Ascending aorta (tissue), 2 donors: ENCODE results near the gene PEX26. TPM values are rescaled to one million over a fixed set of nuclear protein-coding genes. Genes with fewer than 3 reads are reported as not detected.

ENCODE experiments used
- DNase-seq, 2 donors: peaks; one replicate each; pipeline ENCODE4 v3.0.0-alpha.2; 2019; ENCODE audit warnings: low spot score in 2 of 2
- H3K27ac ChIP-seq, 2 donors: fragments of 200-600 bp; sonication (generic); one replicate each; pipeline ENCODE4 v1.5.1; 2016 to 2017; ENCODE audit warnings: mild to moderate bottlenecking in 1 of 2
- H3K27me3 ChIP-seq: fragments of 200-600 bp; sonication (generic); one replicate; pipeline ENCODE4 v1.5.1; 2017
- H3K36me3 ChIP-seq, 2 donors: fragments of 200-600 bp; sonication (generic); one replicate each; pipeline ENCODE4 v1.5.1; 2016
- H3K4me1 ChIP-seq, 2 donors: fragments of 200-600 bp; sonication (generic); one replicate each; pipeline ENCODE4 v1.5.1; 2016 to 2017; ENCODE audit warnings: mild to moderate bottlenecking in 1 of 2
- H3K4me3 ChIP-seq, 2 donors: fragments of 200-600 bp; sonication (generic); one replicate each; pipeline ENCODE4 v1.5.1; 2016 to 2017; ENCODE audit warnings: mild to moderate bottlenecking in 1 of 2
- H3K9me3 ChIP-seq, 2 donors: fragments of 200-600 bp; sonication (generic); one replicate each; pipeline ENCODE4 v1.5.1; 2016
- CTCF ChIP-seq, 3 experiments: fragments of 200-600 bp in 2 of 3; fragments of 450-650 bp in 1 of 3; sonication (generic) in 2 of 3; IDR thresholded peaks; one replicate each; pipeline ENCODE4 v1.5.1; 2016 to 2019; ENCODE audit warnings: antibody characterized with exemption in 3 of 3, mild to moderate bottlenecking in 1 of 3, moderate library complexity in 1 of 3
- intact Hi-C: fragments of 100-400 bp; cut with DNase I; formaldehyde crosslinking; loops from one replicate; pipeline ENCODE4 v1.15.1; 2023
- total RNA-seq: library from RNA; depleted of rRNA; stranded (reverse); fragments of >200 nt; gene quantifications from one replicate; pipeline ENCODE4 v1.1.0, GENCODE V29; 2016

Gene PEX26
- total RNA-seq, 1 donor from 2014 or later, result 38.1 TPM

GRCh38 chr22:18116634-18117033 lies 38.8 kb downstream of the PEX26 start:
- Histone ChIP-seq H3K4me3 (no peak overlapping the region), H3K27ac (no peak overlapping the region), H3K9me3 (no peaks in the 10 kb centered on the region), H3K4me1 (no peaks in the 10 kb centered on the region), H3K27me3 (no peaks in the 10 kb centered on the region), H3K36me3 (no peaks in the 10 kb centered on the region)
- intact Hi-C loops, result no loop called here
- DNase-seq, result no peak
- no peak for TF ChIP-seq CTCF (IDR thresholded peaks at IDR 0.05)

- H3K36me3 ChIP-seq, result no peaks in the 10 kb centered on the region
- H3K27ac ChIP-seq, result no peak overlapping the region
- no peak overlapping the region for H3K4me3 ChIP-seq
- no peak for DNase-seq
- TF ChIP-seq CTCF (IDR thresholded peaks at IDR 0.05), result no peak
- intact Hi-C loops, result no loop called here
- no peaks in the 10 kb centered on the region for H3K27me3 ChIP-seq
- H3K9me3 ChIP-seq, result no peaks in the 10 kb centered on the region
- H3K4me1 ChIP-seq, result no peaks in the 10 kb centered on the region
These were observed 40.6 kb downstream of the PEX26 start for GRCh38 chr22:18118345-18118915.

- Histone ChIP-seq H3K27me3 (no peaks in the 10 kb centered on the region), H3K27ac (no peak overlapping the region), H3K36me3 (no peaks in the 10 kb centered on the region), H3K4me3 (no peak overlapping the region), H3K9me3 (no peaks in the 10 kb centered on the region), H3K4me1 (no peaks in the 10 kb centered on the region)
- DNase-seq, result no peak
- no peak for TF ChIP-seq CTCF (IDR thresholded peaks at IDR 0.05)
- intact Hi-C loops, result no loop called here
These were observed 41.8 kb downstream of the PEX26 start for GRCh38 chr22:18119409-18120110.

GRCh38 chr22:18120857-18121256 lies 43.1 kb downstream of the PEX26 start:
- Histone ChIP-seq H3K27me3 (no peaks in the 10 kb centered on the region), H3K4me3 (no peak overlapping the region), H3K36me3 (no peaks in the 10 kb centered on the region), H3K4me1 (no peaks in the 10 kb centered on the region), H3K27ac (no peak overlapping the region), H3K9me3 (no peaks in the 10 kb centered on the region)
- intact Hi-C loops, result no loop called here
- DNase-seq, result no peak
- TF ChIP-seq CTCF (IDR thresholded peaks at IDR 0.05), result no peak

- Histone ChIP-seq H3K4me1 (no peaks in the 10 kb centered on the region), H3K36me3 (no peaks in the 10 kb centered on the region), H3K9me3 (no peaks in the 10 kb centered on the region), H3K4me3 (no peak overlapping the region), H3K27ac (no peak overlapping the region), H3K27me3 (no peaks in the 10 kb centered on the region)
- intact Hi-C loops, result no loop called here
- no peak for DNase-seq
- TF ChIP-seq CTCF (IDR thresholded peaks at IDR 0.05), result no peak
These were observed 43.7 kb downstream of the PEX26 start for GRCh38 chr22:18121506-18121905.
